ENCODE results near the gene FOXP3. TPM values are rescaled to one million over a fixed set of nuclear protein-coding genes. Genes with fewer than 3 reads are reported as not detected.

FOXP3 gene
- total and polyA plus RNA-seq, 2 of the 4 experiments (the other 2 are of a cell fraction) = 0.05 TPM; not detected in 1

DNA sequence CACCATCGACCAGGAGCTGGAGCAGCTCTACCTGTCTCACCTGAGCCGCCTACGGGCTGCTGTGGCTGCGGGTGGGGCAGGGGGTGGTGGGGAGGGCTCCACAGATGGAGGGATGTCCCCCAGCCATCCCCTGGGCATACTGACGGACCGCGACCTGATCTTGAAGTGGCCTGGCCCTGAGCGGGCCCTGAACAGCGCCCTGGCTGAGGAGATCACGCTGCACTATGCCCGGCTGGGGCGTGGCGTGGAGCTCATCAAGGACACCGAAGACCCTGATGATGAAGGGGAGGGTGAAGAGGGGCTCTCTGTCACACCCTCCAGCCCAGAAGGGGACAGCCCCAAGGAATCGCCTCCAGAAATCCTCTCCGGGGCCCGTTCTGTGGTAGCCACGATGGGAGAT, 21.6 kb upstream of the FOXP3 start:
- Histone ChIP-seq H3K18ac (ENCODE audit: low read depth, low read length) (no peak overlapping the region), H3K4me2 (ENCODE audit: low read depth, low read length) (no peak overlapping the region), H3K79me1 (ENCODE audit: low read depth in 1 of 2, low read length in 2 of 2) (no peaks in the 10 kb centered on the region), H3K4ac (ENCODE audit: low read depth, low read length) (no peak overlapping the region), H4K91ac (ENCODE audit: insufficient read depth, low read depth, low read length) (no peak overlapping the region), H2AFZ (replicated peaks; ENCODE audit: low read length, poor library complexity) (no peak overlapping the region), H2AK9ac (replicated peaks; ENCODE audit: low read depth, low read length, poor library complexity) (no peak overlapping the region), H2BK120ac (ENCODE audit: low read depth, low read length) (no peak overlapping the region), H2BK20ac (ENCODE audit: low read depth, low read length) (no peak overlapping the region), H3K9ac (ENCODE audit: low read depth, low read length) (no peak overlapping the region), H3K36me3 (ENCODE audit: control insufficient read depth, insufficient read depth, low read length) (no peaks in the 10 kb centered on the region), H3K4me3 (ENCODE audit: insufficient read depth, low read depth, low read length) (no peak overlapping the region), H3K14ac (replicated peaks; ENCODE audit: low read depth, low read length) (no peak overlapping the region), H3K27me3 (ENCODE audit: control insufficient read depth, insufficient read depth, low read length) (peaks cover 2% of the 10 kb centered on the region; the same call in 1 of the 2 replicates), H2BK5ac (ENCODE audit: low read depth, low read length, poor library complexity, severe bottlenecking) (no peak overlapping the region), H4K5ac (ENCODE audit: low read depth, low read length) (no peak overlapping the region), H3K27ac (ENCODE audit: insufficient read depth, low read length) (no peak overlapping the region), H3K56ac (ENCODE audit: extremely low read depth, insufficient read depth, low read length) (no peak overlapping the region), H3K23ac (ENCODE audit: low read depth, low read length) (no peak overlapping the region), H3K4me1 (ENCODE audit: control insufficient read depth, insufficient read depth, low read length) (no peaks in the 10 kb centered on the region), H4K8ac (ENCODE audit: low read depth in 2 of 2, low read length in 2 of 2) (no peak overlapping the region), H2AK5ac (ENCODE audit: low read depth, low read length) (no peak overlapping the region), H3K9me3 (ENCODE audit: control insufficient read depth, insufficient read depth, low read length) (no peaks in the 10 kb centered on the region), H2BK15ac (ENCODE audit: low read depth, low read length) (no peak overlapping the region), H4K20me1 (ENCODE audit: insufficient read depth, low read length) (no peaks in the 10 kb centered on the region), H3K9me1 (ENCODE audit: insufficient read depth, low read length) (no peaks in the 10 kb centered on the region; the same call in 1 of the 2 replicates)
- intact Hi-C loops (cut with micrococcal nuclease) = loop anchor here (10.0 kb wide), 1 partner anchor 1021 kb away; no protein-coding TSS in a partner anchor
- BruUV-seq (replicated peaks) = no TSS peak
- POLR2A ChIA-PET (ENCODE audit: unreplicated experiment) = no interaction called here
- DNase-seq (no peak), ATAC-seq (ENCODE audit: low read depth) (no peak)
- in situ Hi-C loops (cut with MboI; ENCODE audit: low sequenced_read_pairs) = no loop called here
- dilution Hi-C loops (cut with HindIII; ENCODE audit: low sequenced_read_pairs, unreplicated experiment) = no loop called here
- TF ChIP-seq MAZ (IDR thresholded peaks at IDR 0.05; ENCODE audit: borderline replicate concordance, low read depth, low read length) = no peak
- TF ChIP-seq, protein P1, sequence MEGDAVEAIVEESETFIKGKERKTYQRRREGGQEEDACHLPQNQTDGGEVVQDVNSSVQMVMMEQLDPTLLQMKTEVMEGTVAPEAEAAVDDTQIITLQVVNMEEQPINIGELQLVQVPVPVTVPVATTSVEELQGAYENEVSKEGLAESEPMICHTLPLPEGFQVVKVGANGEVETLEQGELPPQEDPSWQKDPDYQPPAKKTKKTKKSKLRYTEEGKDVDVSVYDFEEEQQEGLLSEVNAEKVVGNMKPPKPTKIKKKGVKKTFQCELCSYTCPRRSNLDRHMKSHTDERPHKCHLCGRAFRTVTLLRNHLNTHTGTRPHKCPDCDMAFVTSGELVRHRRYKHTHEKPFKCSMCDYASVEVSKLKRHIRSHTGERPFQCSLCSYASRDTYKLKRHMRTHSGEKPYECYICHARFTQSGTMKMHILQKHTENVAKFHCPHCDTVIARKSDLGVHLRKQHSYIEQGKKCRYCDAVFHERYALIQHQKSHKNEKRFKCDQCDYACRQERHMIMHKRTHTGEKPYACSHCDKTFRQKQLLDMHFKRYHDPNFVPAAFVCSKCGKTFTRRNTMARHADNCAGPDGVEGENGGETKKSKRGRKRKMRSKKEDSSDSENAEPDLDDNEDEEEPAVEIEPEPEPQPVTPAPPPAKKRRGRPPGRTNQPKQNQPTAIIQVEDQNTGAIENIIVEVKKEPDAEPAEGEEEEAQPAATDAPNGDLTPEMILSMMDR (conservative IDR thresholded peaks at IDR 0.05; ENCODE audit: low read depth, low read length) = no peak
- CTCF ChIA-PET = no interaction called here
- WGBS, 2 experiments (ENCODE audit: extremely low coverage in 2 of 2, insufficient read length in 1 of 2) = 40% methylated on average over 1 of the region's 18 CpGs; no CpG with 5 or more reads in 1 of the 2 experiments
